HG03575 (cell line): ENCODE results near the gene GMEB1.
"Not testable (repeated sequence)": the region's sequence is repeated elsewhere in the genome, so short reads cannot be mapped to it uniquely, and the experiment has no call there.

ENCODE experiments used
- ATAC-seq: cut with Tn5 transposase; IDR thresholded peaks from one replicate; pipeline ENCODE4 v1.9.1; 2021; ENCODE audit not compliant: unreplicated experiment, insufficient number of reproducible peaks, low FRiP score; ENCODE audit errors: extremely low read depth

The GMEB1 gene

GRCh38 chr1:28668191-28668955 lies at the start of gene GMEB1:
GMEB1 (plus strand) TSS chr1:28668784; CDS start chr1:28683613, 14,829 bp downstream.
- no peak for ATAC-seq

GRCh38 chr1:28631713-28632112 lies 36.9 kb upstream of the GMEB1 start:
- no peak for ATAC-seq

GRCh38 chr1:28632560-28632959 lies 36.0 kb upstream of the GMEB1 start:
- no peak for ATAC-seq

- no peak for ATAC-seq
Observed at GRCh38 chr1:28640766-28641165, 27.8 kb upstream of the GMEB1 start.

- ATAC-seq: no peak
Observed at GRCh38 chr1:28642056-28642846, 26.3 kb upstream of the GMEB1 start.

- ATAC-seq: no peak
Observed at GRCh38 chr1:28642847-28643635, 25.5 kb upstream of the GMEB1 start, which contains the start of gene TAF12. TAF12 (minus strand) TSS chr1:28643067; CDS start chr1:28622081, 20,986 bp downstream.

GRCh38 chr1:28644494-28644893 lies 24.1 kb upstream of the GMEB1 start:
- no peak for ATAC-seq

GRCh38 chr1:28645406-28645805 lies 23.2 kb upstream of the GMEB1 start:
- ATAC-seq: not testable (repeated sequence)

- ATAC-seq: no peak
Observed at GRCh38 chr1:28646040-28646439, 22.5 kb upstream of the GMEB1 start.

GRCh38 chr1:28648008-28648473 lies 20.5 kb upstream of the GMEB1 start:
- peak; percentile 40 for ATAC-seq

GRCh38 chr1:28648474-28649198 lies 19.9 kb upstream of the GMEB1 start, which contains the start of gene RNU11:
RNU11 (plus strand) TSS chr1:28648600.
- peak; percentile 22 for ATAC-seq

GRCh38 chr1:28653063-28653462 lies 15.5 kb upstream of the GMEB1 start:
- not testable (repeated sequence) for ATAC-seq

GRCh38 chr1:28653870-28654269 lies 14.7 kb upstream of the GMEB1 start:
- not testable (repeated sequence) for ATAC-seq

- not testable (repeated sequence) for ATAC-seq
Observed at GRCh38 chr1:28655448-28656311, 12.9 kb upstream of the GMEB1 start.

GRCh38 chr1:28656335-28656734 lies 12.2 kb upstream of the GMEB1 start:
- no peak for ATAC-seq

GRCh38 chr1:28663871-28664470 lies 4.6 kb upstream of the GMEB1 start:
- ATAC-seq: no peak

GRCh38 chr1:28666806-28667205 lies 1.8 kb upstream of the GMEB1 start:
- ATAC-seq: no peak
